Measurements from ENCODE around the gene RNF126.

- TF ChIP-seq CTCF (conservative IDR thresholded peaks at IDR 0.05; ENCODE audit: low read depth in 2 of 2) (no peak), POLR2AphosphoS5 (IDR thresholded peaks at IDR 0.05; ENCODE audit: low read depth) (no peak)
Observed at GRCh38 chr19:694481-695351, 31.7 kb upstream of the RNF126 start.
